ENCODE results near the gene TNFSF15. TPM values are rescaled to one million over a fixed set of nuclear protein-coding genes. Genes with fewer than 3 reads are reported as not detected.

Gene TNFSF15
- total RNA-seq, 1 donor from 2014 or later: 0.11 TPM

GRCh38 chr9:114851306-114851705 lies 45.5 kb upstream of the TNFSF15 start:
- no peaks in the 10 kb centered on the region for H3K27me3 ChIP-seq (ENCODE audit: low read depth)
- no peak overlapping the region for H3K4me3 ChIP-seq
- no peaks in the 10 kb centered on the region for H3K36me3 ChIP-seq
- DNase-seq: no peak
- H3K27ac ChIP-seq (replicated peaks): no peak overlapping the region
- no peaks in the 10 kb centered on the region for H3K4me1 ChIP-seq
- intact Hi-C loops (cut with micrococcal nuclease): no loop called here
- TF ChIP-seq CTCF (IDR thresholded peaks at IDR 0.05; ENCODE audit: borderline replicate concordance): no peak
- H3K9me3 ChIP-seq (replicated peaks): no peaks in the 10 kb centered on the region

- intact Hi-C loops (cut with micrococcal nuclease): no loop called here
- Histone ChIP-seq H3K27me3 (ENCODE audit: low read depth) (no peaks in the 10 kb centered on the region), H3K4me3 (no peak overlapping the region), H3K4me1 (no peaks in the 10 kb centered on the region), H3K36me3 (no peaks in the 10 kb centered on the region), H3K27ac (replicated peaks) (no peak overlapping the region), H3K9me3 (replicated peaks) (no peaks in the 10 kb centered on the region)
- DNase-seq: no peak
- TF ChIP-seq CTCF (IDR thresholded peaks at IDR 0.05; ENCODE audit: borderline replicate concordance): no peak
These were observed 45.0 kb upstream of the TNFSF15 start for GRCh38 chr9:114850871-114851270.

GRCh38 chr9:114849450-114849849 lies 43.6 kb upstream of the TNFSF15 start:
- no peak for TF ChIP-seq CTCF (IDR thresholded peaks at IDR 0.05; ENCODE audit: borderline replicate concordance)
- Histone ChIP-seq H3K27me3 (ENCODE audit: low read depth) (no peaks in the 10 kb centered on the region), H3K27ac (replicated peaks) (no peak overlapping the region), H3K4me3 (no peak overlapping the region), H3K4me1 (no peaks in the 10 kb centered on the region), H3K9me3 (replicated peaks) (no peaks in the 10 kb centered on the region), H3K36me3 (no peaks in the 10 kb centered on the region)
- intact Hi-C loops (cut with micrococcal nuclease): no loop called here
- DNase-seq: no peak

- Histone ChIP-seq H3K9me3 (replicated peaks) (no peaks in the 10 kb centered on the region), H3K36me3 (no peaks in the 10 kb centered on the region), H3K27me3 (ENCODE audit: low read depth) (no peaks in the 10 kb centered on the region), H3K27ac (replicated peaks) (no peak overlapping the region), H3K4me3 (no peak overlapping the region), H3K4me1 (no peaks in the 10 kb centered on the region)
- intact Hi-C loops (cut with micrococcal nuclease): no loop called here
- no peak for DNase-seq
- TF ChIP-seq CTCF (IDR thresholded peaks at IDR 0.05; ENCODE audit: borderline replicate concordance): no peak
These were observed 41.9 kb upstream of the TNFSF15 start for GRCh38 chr9:114847492-114848417.

GRCh38 chr9:114845373-114845772 lies 39.5 kb upstream of the TNFSF15 start:
- Histone ChIP-seq H3K4me1 (no peaks in the 10 kb centered on the region), H3K4me3 (no peak overlapping the region), H3K36me3 (no peaks in the 10 kb centered on the region), H3K9me3 (replicated peaks) (no peaks in the 10 kb centered on the region), H3K27ac (replicated peaks) (no peak overlapping the region), H3K27me3 (ENCODE audit: low read depth) (no peaks in the 10 kb centered on the region)
- intact Hi-C loops (cut with micrococcal nuclease): no loop called here
- TF ChIP-seq CTCF (IDR thresholded peaks at IDR 0.05; ENCODE audit: borderline replicate concordance): no peak
- no peak for DNase-seq

All from left ventricle myocardium inferior (tissue), 1 donor.